Liver (tissue), 9 donors: ENCODE data around the gene CDH4. TPM values are rescaled to one million over a fixed set of nuclear protein-coding genes. Genes with fewer than 3 reads are reported as not detected.

Experiments used
- DNase-seq: peaks from one replicate; pipeline ENCODE4 v3.0.0-alpha.2; 2017; ENCODE audit warnings: low spot score
- H3K27ac ChIP-seq, 2 donors: one replicate each; pipeline ENCODE4 v1.7.0; 2013; ENCODE audit warnings: inconsistent platforms in 2 of 2, low read length in 2 of 2, control low read depth in 1 of 2, low read depth in 1 of 2, mild to moderate bottlenecking in 1 of 2
- H3K27me3 ChIP-seq, 4 donors: one replicate each; pipeline versions ENCODE4 v1.6.1 to v1.7.0; 2013; ENCODE audit warnings: low read length in 3 of 4, inconsistent platforms in 1 of 4, mild to moderate bottlenecking in 1 of 4, moderate library complexity in 1 of 4; ENCODE audit not compliant: control insufficient read depth in 4 of 4, insufficient read depth in 4 of 4
- H3K36me3 ChIP-seq, 4 donors: one replicate each; pipeline versions ENCODE4 v1.6.1 to v1.7.0; 2013; ENCODE audit warnings: low read length in 3 of 4, mild to moderate bottlenecking in 3 of 4, low read depth in 1 of 4, moderate library complexity in 1 of 4; ENCODE audit not compliant: control insufficient read depth in 4 of 4, insufficient read depth in 3 of 4
- H3K4me1 ChIP-seq, 4 donors: one replicate each; pipeline versions ENCODE4 v1.6.1 to v1.7.0; 2013; ENCODE audit warnings: low read length in 3 of 4, mild to moderate bottlenecking in 3 of 4, moderate library complexity in 1 of 4; ENCODE audit not compliant: control insufficient read depth in 4 of 4, insufficient read depth in 4 of 4
- H3K4me3 ChIP-seq, 3 donors: one replicate each; pipeline versions ENCODE4 v1.6.1 to v1.7.0; 2013; ENCODE audit warnings: low read length in 3 of 3, control low read depth in 1 of 3, low read depth in 1 of 3, mild to moderate bottlenecking in 1 of 3
- H3K9ac ChIP-seq, 2 donors: one replicate each; pipeline ENCODE4 v1.7.0; 2013; ENCODE audit warnings: low read length in 2 of 2, mild to moderate bottlenecking in 2 of 2, moderate library complexity in 2 of 2, control low read depth in 1 of 2, low read depth in 1 of 2
- H3K9me3 ChIP-seq, 4 donors: one replicate each; pipeline versions ENCODE4 v1.6.1 to v1.7.0; 2013; ENCODE audit warnings: low read length in 3 of 4; ENCODE audit not compliant: control insufficient read depth in 4 of 4
- CTCF ChIP-seq: fragments of 150-350 bp; IDR thresholded peaks from 2 replicates; pipeline ENCODE4 v1.5.1; 2017; ENCODE audit warnings: improper control_type of control experiment, low read depth, low read length; ENCODE audit not compliant: missing input control
- EGR1 ChIP-seq, 2 donors: IDR thresholded peaks; 2 replicates each; pipeline ENCODE4 v1.6.1; 2016 to 2018; ENCODE audit warnings: antibody characterized with exemption in 2 of 2, low read depth in 2 of 2
- FOXA1 ChIP-seq: IDR thresholded peaks from 2 replicates; pipeline ENCODE4 v1.6.1; 2016; ENCODE audit warnings: antibody characterized with exemption
- FOXA2 ChIP-seq: IDR thresholded peaks from 2 replicates; pipeline ENCODE4 v1.6.1; 2016; ENCODE audit warnings: antibody characterized with exemption
- GABPA ChIP-seq, 2 donors: IDR thresholded peaks in 1 of 2; conservative IDR thresholded peaks in 1 of 2; 2 replicates each; pipeline ENCODE4 v1.6.1; 2016; ENCODE audit warnings: antibody characterized with exemption in 2 of 2, mild to moderate bottlenecking in 1 of 2, moderate library complexity in 1 of 2
- HNF4A ChIP-seq, 2 donors: conservative IDR thresholded peaks; 2 replicates each; pipeline ENCODE4 v1.6.1; 2016; ENCODE audit warnings: antibody characterized with exemption in 2 of 2, mild to moderate bottlenecking in 2 of 2
- HNF4G ChIP-seq: IDR thresholded peaks from 2 replicates; pipeline ENCODE4 v1.6.1; 2016; ENCODE audit warnings: antibody characterized with exemption
- JUND ChIP-seq, 2 donors: IDR thresholded peaks; 2 replicates each; pipeline ENCODE4 v1.6.1; 2016; ENCODE audit warnings: antibody characterized with exemption in 2 of 2
- NR2F2 ChIP-seq: IDR thresholded peaks from 2 replicates; pipeline ENCODE4 v1.6.1; 2016; ENCODE audit warnings: antibody characterized with exemption
- RAD21 ChIP-seq, 2 donors: IDR thresholded peaks; 2 replicates each; pipeline ENCODE4 v1.6.1; 2016; ENCODE audit warnings: antibody characterized with exemption in 2 of 2, mild to moderate bottlenecking in 2 of 2
- RXRA ChIP-seq, 2 donors: IDR thresholded peaks; 2 replicates each; pipeline ENCODE4 v1.6.1; 2017 to 2018; ENCODE audit warnings: antibody characterized with exemption in 2 of 2, mild to moderate bottlenecking in 1 of 2
- SP1 ChIP-seq: IDR thresholded peaks from 2 replicates; pipeline ENCODE4 v1.6.1; 2018; ENCODE audit warnings: antibody characterized with exemption, mild to moderate bottlenecking
- TAF1 ChIP-seq: conservative IDR thresholded peaks from 2 replicates; pipeline ENCODE4 v1.6.1; 2016; ENCODE audit warnings: antibody characterized with exemption, mild to moderate bottlenecking
- YY1 ChIP-seq: IDR thresholded peaks from 2 replicates; pipeline ENCODE4 v1.6.1; 2016; ENCODE audit warnings: antibody characterized with exemption, mild to moderate bottlenecking
- WGBS: extraction: QIAGEN DNeasy Blood & Tissue Kit; methylation state at CpG from one replicate; pipeline ENCODE4 v1.1.7; 2013; 5-methylcytosine and 5-hydroxymethylcytosine counted together
- polyA plus RNA-seq, 2 donors: library from polyadenylated mRNA; stranded (reverse) in 1 of 2; unstranded in 1 of 2; fragments of 200-250 nt in 1 of 2; fragments of >200 nt in 1 of 2; fragmentation: Nextera tagmentation in 1 of 2; extraction: Ambion mirVana in 1 of 2; gene quantifications; one replicate each; pipeline versions ENCODE4 v1.2.1 to v1.2.3, GENCODE V29; 2013 to 2015
- total RNA-seq, 2 donors: library from RNA; depleted of rRNA; stranded (reverse); fragments of >200 nt; gene quantifications; one replicate each; pipeline ENCODE4 v1.2.3, GENCODE V29; 2014
- TF ChIP-seq, protein P1 (sequence below): IDR thresholded peaks from 2 replicates; pipeline ENCODE4 v1.6.1; 2016; ENCODE audit warnings: antibody characterized with exemption
- TF ChIP-seq, protein P2 (sequence below): IDR thresholded peaks from 2 replicates; pipeline ENCODE4 v1.6.1; 2016; ENCODE audit warnings: antibody characterized with exemption
- TF ChIP-seq, protein P3 (sequence below): IDR thresholded peaks from 2 replicates; pipeline ENCODE4 v1.6.1; 2016; ENCODE audit warnings: antibody characterized with exemption, mild to moderate bottlenecking
- donor health status: healthy.
- donor health status: healthy.
- donor health status: healthy.
- donor health status: healthy.
- donor health status: healthy.

The CDH4 gene
- total and polyA plus RNA-seq, 4 donors, result 0.03 to 0.25 (median 0.19) TPM; not detected in 1

- no peak for TF ChIP-seq FOXA2
- TF ChIP-seq CTCF, result no peak
- TF ChIP-seq RAD21 (IDR thresholded peaks at IDR 0.05), result no peak
- no peak for TF ChIP-seq TAF1
These were observed 513.2 kb downstream of the CDH4 start (continued) for GRCh38 chr20:61765081-61765870.

DNA sequence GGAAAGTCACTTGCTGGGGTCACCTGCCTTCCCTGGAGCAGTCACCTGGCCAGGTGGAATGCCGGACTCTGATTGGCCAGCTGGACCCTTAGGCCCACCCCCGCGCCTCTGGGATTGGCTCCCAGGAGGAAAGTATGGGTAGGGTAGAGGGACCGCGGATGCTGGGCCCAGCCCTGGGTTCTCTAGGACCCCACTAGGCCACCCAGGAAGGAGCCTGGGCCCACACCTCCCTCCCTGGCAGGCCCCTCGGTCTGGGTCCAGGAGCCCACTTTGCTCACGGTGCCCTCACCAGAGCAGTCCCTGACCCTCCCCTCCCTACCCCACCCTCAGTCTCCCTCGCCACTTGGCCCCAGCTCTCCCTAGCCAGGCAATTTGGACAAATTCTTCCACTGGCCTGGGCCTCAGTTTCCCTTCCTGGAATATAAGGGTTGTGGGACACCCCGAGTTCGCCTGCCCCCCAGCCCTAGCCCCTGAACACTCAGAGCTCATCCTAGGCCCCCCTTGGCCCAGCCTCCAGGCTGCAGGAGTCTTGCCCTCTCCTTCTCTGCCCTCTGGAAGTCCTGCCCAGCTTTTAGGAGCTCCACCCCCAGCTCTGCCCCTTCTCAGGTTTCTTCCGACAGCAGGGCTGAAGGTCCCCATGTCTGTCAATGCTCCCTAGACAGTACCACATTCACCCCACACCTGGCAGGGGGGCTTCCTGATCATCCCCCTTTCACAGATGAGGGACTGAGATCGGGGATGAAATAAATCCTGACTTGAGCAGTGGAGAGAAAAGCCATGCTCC is 514.0 kb downstream of the CDH4 start:
- DNase-seq, result no peak
- WGBS, result 85% methylated on average over 12 of the region's 12 CpGs
- Histone ChIP-seq H3K27me3 (peaks cover 0 to 11% (median 0%) of the 10 kb centered on the region in 4 donors), H3K9me3 (no peaks in the 10 kb centered on the region), H3K27ac (no peak overlapping the region), H3K4me3 (no peak overlapping the region), H3K9ac (no peak overlapping the region), H3K4me1 (no peaks in the 10 kb centered on the region), H3K36me3 (no peaks in the 10 kb centered on the region)
- TF ChIP-seq NR2F2 (no peak), GABPA (IDR thresholded peaks at IDR 0.05 in 1 of 2, conservative IDR thresholded peaks at IDR 0.05 in 1 of 2) (no peak), JUND (IDR thresholded peaks at IDR 0.05) (no peak), FOXA1 (no peak), HNF4G (no peak), CTCF (no peak), HNF4A (conservative IDR thresholded peaks at IDR 0.05) (no peak), YY1 (no peak)
- TF ChIP-seq, protein P1, sequence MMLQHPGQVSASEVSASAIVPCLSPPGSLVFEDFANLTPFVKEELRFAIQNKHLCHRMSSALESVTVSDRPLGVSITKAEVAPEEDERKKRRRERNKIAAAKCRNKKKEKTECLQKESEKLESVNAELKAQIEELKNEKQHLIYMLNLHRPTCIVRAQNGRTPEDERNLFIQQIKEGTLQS, result no peak
- TF ChIP-seq, protein P2, sequence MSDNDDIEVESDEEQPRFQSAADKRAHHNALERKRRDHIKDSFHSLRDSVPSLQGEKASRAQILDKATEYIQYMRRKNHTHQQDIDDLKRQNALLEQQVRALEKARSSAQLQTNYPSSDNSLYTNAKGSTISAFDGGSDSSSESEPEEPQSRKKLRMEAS, result no peak

DNA sequence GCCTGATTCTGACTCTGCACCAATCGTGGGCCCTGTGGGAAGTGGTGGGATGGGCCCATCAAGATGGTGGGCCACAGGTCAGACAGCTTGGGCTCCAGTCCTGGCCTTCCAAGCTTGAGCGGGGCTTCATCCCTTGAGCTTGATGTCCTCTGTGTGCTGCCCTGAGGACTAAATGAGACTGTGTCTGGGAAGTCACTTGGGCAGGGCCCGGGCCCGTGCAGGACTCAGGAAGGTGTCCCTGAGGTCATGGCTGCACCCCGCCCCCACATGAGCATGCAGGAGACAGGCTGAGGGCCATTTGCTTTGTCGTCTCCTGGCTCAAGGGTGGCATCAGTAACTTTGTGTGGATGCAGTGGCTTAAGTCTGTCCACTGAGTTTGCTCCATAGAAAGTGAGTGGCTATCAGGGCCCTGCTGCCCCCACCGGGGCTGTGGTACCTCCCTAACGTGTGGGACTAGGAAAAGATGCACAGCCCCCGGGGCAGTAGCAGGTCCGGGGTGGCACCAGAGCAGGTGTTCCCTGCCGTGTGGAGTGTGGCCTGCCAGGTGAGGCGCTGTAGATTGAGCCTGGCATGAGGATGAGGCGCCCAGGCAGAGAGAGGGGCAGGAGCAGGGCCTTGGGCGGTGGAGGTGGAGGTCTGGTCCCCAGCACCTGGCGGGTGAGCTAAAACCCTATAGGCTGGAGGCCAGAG is 515.0 kb downstream of the CDH4 start:
- 74% methylated on average over 15 of the region's 15 CpGs for WGBS

More for the DNA sequence above, 515.0 kb downstream of the CDH4 start:
- no peak for TF ChIP-seq YY1
- TF ChIP-seq SP1, result no peak
- TF ChIP-seq RAD21 (IDR thresholded peaks at IDR 0.05), result no peak
- TF ChIP-seq, protein P3, sequence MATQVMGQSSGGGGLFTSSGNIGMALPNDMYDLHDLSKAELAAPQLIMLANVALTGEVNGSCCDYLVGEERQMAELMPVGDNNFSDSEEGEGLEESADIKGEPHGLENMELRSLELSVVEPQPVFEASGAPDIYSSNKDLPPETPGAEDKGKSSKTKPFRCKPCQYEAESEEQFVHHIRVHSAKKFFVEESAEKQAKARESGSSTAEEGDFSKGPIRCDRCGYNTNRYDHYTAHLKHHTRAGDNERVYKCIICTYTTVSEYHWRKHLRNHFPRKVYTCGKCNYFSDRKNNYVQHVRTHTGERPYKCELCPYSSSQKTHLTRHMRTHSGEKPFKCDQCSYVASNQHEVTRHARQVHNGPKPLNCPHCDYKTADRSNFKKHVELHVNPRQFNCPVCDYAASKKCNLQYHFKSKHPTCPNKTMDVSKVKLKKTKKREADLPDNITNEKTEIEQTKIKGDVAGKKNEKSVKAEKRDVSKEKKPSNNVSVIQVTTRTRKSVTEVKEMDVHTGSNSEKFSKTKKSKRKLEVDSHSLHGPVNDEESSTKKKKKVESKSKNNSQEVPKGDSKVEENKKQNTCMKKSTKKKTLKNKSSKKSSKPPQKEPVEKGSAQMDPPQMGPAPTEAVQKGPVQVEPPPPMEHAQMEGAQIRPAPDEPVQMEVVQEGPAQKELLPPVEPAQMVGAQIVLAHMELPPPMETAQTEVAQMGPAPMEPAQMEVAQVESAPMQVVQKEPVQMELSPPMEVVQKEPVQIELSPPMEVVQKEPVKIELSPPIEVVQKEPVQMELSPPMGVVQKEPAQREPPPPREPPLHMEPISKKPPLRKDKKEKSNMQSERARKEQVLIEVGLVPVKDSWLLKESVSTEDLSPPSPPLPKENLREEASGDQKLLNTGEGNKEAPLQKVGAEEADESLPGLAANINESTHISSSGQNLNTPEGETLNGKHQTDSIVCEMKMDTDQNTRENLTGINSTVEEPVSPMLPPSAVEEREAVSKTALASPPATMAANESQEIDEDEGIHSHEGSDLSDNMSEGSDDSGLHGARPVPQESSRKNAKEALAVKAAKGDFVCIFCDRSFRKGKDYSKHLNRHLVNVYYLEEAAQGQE, result no peak
- TF ChIP-seq JUND (IDR thresholded peaks at IDR 0.05), result no peak
- no peak for TF ChIP-seq FOXA2
- TF ChIP-seq, protein P2, result no peak
- no peak for TF ChIP-seq HNF4A (conservative IDR thresholded peaks at IDR 0.05)
- no peak for TF ChIP-seq NR2F2
- no peak for TF ChIP-seq TAF1
- TF ChIP-seq RXRA (IDR thresholded peaks at IDR 0.05), result no peak
- no peak for TF ChIP-seq EGR1 (IDR thresholded peaks at IDR 0.05; ENCODE audit: low read depth in 2 of 2)
- TF ChIP-seq, protein P1, result no peak
- no peaks in the 10 kb centered on the region for H3K36me3 ChIP-seq
- H3K4me1 ChIP-seq, result no peaks in the 10 kb centered on the region
- no peaks in the 10 kb centered on the region for H3K9me3 ChIP-seq
- H3K4me3 ChIP-seq, result no peak overlapping the region
- no peak for DNase-seq
- peaks cover 0 to 11% (median 0%) of the 10 kb centered on the region in 4 donors for H3K27me3 ChIP-seq
- no peak overlapping the region for H3K9ac ChIP-seq
- no peak overlapping the region for H3K27ac ChIP-seq
